Measurements from ENCODE around the gene RETREG1.
A peak's percentile ranks its signal among the peaks of the same experiment; 100 is the strongest.

The RETREG1 gene

DNA sequence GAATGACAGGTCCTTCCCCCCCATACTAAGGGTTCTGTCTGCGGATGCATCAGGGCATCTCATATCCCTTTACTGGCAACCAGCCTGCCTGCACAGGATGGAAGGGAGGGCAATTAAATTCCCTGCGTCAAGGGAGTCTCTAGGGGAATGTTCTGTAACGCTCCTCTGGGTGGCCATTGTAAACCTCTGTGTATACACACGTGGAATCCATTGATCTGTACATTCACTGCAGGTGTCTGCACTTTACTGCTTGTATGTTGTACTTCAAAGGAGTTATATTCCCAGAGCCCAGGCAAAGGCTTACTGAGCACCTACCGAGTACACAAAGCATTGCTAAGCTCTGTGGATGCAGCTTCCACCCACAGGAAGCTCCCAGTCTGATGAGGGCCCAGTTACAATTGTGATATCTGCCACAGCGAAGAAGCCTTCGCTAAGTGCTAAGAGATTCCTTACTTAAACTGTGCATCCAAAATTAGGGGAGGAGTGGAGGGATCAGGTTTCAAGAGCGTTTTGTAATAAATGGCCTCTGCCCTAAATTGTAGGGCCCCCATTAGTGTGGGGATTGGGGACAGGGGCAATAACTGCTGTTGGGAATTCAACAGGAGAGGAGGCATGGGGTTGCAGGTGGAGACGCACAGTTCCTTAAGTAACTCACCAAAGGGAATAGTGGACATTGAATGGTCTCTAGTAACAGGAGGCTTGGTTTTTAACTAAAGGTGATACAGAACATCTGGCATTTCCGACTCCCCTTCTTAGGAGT lies 1.5 kb upstream of the RETREG1 start (continued):
- TF ChIP-seq ZNF19 (tag by site-specific recombination; IDR thresholded peaks at IDR 0.05; ENCODE audit: low read depth) (no peak), ZSCAN23 (tag by site-specific recombination; IDR thresholded peaks at IDR 0.05) (no peak), KLF7 (tag by site-specific recombination; IDR thresholded peaks at IDR 0.05; ENCODE audit: borderline replicate concordance) (no peak), RBAK (tag by site-specific recombination; IDR thresholded peaks at IDR 0.05) (no peak), ZBTB6 (tag by site-specific recombination; IDR thresholded peaks at IDR 0.05) (no peak), ZNF202 (tag by site-specific recombination; IDR thresholded peaks at IDR 0.05; ENCODE audit: borderline replicate concordance) (no peak), ZNF423 (tag by site-specific recombination; IDR thresholded peaks at IDR 0.05) (peak; percentile 88), ZBTB48 (tag by site-specific recombination; IDR thresholded peaks at IDR 0.05) (peak; percentile 34; the same call in 1 of the 2 replicates), ZNF449 (tag by site-specific recombination; IDR thresholded peaks at IDR 0.05) (no peak), ZNF350 (tag by site-specific recombination; IDR thresholded peaks at IDR 0.05) (no peak), SETDB1 (IDR thresholded peaks at IDR 0.05; ENCODE audit: insufficient read length, low read length) (no peak), ZNF654 (tag by site-specific recombination; IDR thresholded peaks at IDR 0.05; ENCODE audit: low read depth) (no peak), OSR2 (tag by site-specific recombination; IDR thresholded peaks at IDR 0.05) (peak; percentile 35; the same call in 1 of the 2 replicates), ZNF777 (tag by site-specific recombination; IDR thresholded peaks at IDR 0.05; ENCODE audit: borderline replicate concordance) (no peak), ZNF776 (tag by site-specific recombination; IDR thresholded peaks at IDR 0.05; ENCODE audit: borderline replicate concordance) (no peak), ZEB2 (tag by site-specific recombination; IDR thresholded peaks at IDR 0.05) (0 out of 2 replicates have a peak, but pooled peaks have one; percentile 24), MZF1 (tag by site-specific recombination; IDR thresholded peaks at IDR 0.05; ENCODE audit: borderline replicate concordance) (peak; percentile 99; the same call in 1 of the 2 replicates), ZNF214 (tag by site-specific recombination; IDR thresholded peaks at IDR 0.05; ENCODE audit: borderline replicate concordance) (no peak), ZNF610 (tag by site-specific recombination; IDR thresholded peaks at IDR 0.05; ENCODE audit: borderline replicate concordance) (0 out of 2 replicates have a peak, but pooled peaks have one; percentile 49), ZNF341 (tag by site-specific recombination; IDR thresholded peaks at IDR 0.05; ENCODE audit: low read depth) (no peak), ZNF140 (tag by site-specific recombination; IDR thresholded peaks at IDR 0.05) (no peak), OVOL3 (tag by site-specific recombination; IDR thresholded peaks at IDR 0.05) (no peak), ZNF148 (tag by site-specific recombination; IDR thresholded peaks at IDR 0.05; ENCODE audit: borderline replicate concordance) (no peak), ZNF174 (tag by site-specific recombination; IDR thresholded peaks at IDR 0.05) (no peak), YY1 (tag by site-specific recombination; IDR thresholded peaks at IDR 0.05) (0 out of 2 replicates have a peak, but pooled peaks have one; percentile 31), ZNF571 (tag by site-specific recombination; IDR thresholded peaks at IDR 0.05) (no peak), KLF16 (tag by site-specific recombination; IDR thresholded peaks at IDR 0.05) (no peak), TRIM28 (IDR thresholded peaks at IDR 0.05; ENCODE audit: borderline replicate concordance, low read length) (no peak), ZNF558 (tag by site-specific recombination; IDR thresholded peaks at IDR 0.05) (no peak), ZFP69B (tag by site-specific recombination; IDR thresholded peaks at IDR 0.05) (no peak)
- TF ChIP-seq, protein P1, sequence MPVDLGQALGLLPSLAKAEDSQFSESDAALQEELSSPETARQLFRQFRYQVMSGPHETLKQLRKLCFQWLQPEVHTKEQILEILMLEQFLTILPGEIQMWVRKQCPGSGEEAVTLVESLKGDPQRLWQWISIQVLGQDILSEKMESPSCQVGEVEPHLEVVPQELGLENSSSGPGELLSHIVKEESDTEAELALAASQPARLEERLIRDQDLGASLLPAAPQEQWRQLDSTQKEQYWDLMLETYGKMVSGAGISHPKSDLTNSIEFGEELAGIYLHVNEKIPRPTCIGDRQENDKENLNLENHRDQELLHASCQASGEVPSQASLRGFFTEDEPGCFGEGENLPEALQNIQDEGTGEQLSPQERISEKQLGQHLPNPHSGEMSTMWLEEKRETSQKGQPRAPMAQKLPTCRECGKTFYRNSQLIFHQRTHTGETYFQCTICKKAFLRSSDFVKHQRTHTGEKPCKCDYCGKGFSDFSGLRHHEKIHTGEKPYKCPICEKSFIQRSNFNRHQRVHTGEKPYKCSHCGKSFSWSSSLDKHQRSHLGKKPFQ (tag by site-specific recombination; IDR thresholded peaks at IDR 0.05): no peak
- TF ChIP-seq, protein P2, sequence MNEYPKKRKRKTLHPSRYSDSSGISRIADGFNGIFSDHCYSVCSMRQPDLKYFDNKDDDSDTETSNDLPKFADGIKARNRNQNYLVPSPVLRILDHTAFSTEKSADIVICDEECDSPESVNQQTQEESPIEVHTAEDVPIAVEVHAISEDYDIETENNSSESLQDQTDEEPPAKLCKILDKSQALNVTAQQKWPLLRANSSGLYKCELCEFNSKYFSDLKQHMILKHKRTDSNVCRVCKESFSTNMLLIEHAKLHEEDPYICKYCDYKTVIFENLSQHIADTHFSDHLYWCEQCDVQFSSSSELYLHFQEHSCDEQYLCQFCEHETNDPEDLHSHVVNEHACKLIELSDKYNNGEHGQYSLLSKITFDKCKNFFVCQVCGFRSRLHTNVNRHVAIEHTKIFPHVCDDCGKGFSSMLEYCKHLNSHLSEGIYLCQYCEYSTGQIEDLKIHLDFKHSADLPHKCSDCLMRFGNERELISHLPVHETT (tag by site-specific recombination; IDR thresholded peaks at IDR 0.05): no peak
